K562 (cell line): Measurements from ENCODE around the gene KLHL22. TPM values are rescaled to one million over a fixed set of nuclear protein-coding genes. Genes with fewer than 3 reads are reported as not detected.

Experiments
- ARNT ChIP-seq, 2 experiments: fragments of 450-650 bp; IDR thresholded peaks; 2 replicates each; pipeline ENCODE4 v1.6.1; 2016; ENCODE audit warnings: mild to moderate bottlenecking in 1 of 2
- ASH1L ChIP-seq: fragments of 450-650 bp; IDR thresholded peaks from 2 replicates; pipeline ENCODE4 v1.6.1; 2018; ENCODE audit warnings: borderline replicate concordance, mild to moderate bottlenecking, low read depth; ENCODE audit not compliant: partially characterized antibody
- ELF2 ChIP-seq: fragments of 250-450 bp; sonication (Bioruptor Pico); IDR thresholded peaks from 2 replicates; pipeline ENCODE4 v1.5.0; 2021; ENCODE audit warnings: mild to moderate bottlenecking
- HDAC8 ChIP-seq: fragments of 450-650 bp; IDR thresholded peaks from 2 replicates; pipeline ENCODE4 v1.6.1; 2016; ENCODE audit warnings: mild to moderate bottlenecking, missing genetic modification characterization, moderate library complexity, missing compliant biosample characterization
- POLR2AphosphoS2 ChIP-seq: IDR thresholded peaks from 2 replicates; pipeline ENCODE4 v1.6.1; 2012; ENCODE audit warnings: low read length, improper control_type of control experiment
- PPARD ChIP-seq: fragments of 250-450 bp; sonication (Bioruptor Pico); IDR thresholded peaks from 2 replicates; pipeline ENCODE4 v1.8.0; 2022; ENCODE audit warnings: inconsistent platforms, mild to moderate bottlenecking, moderate library complexity
- RBM17 ChIP-seq: fragments of 200-400 bp; formaldehyde crosslinking; IDR thresholded peaks from 2 replicates; pipeline ENCODE4 v1.6.1; 2017; ENCODE audit warnings: low read depth, mild to moderate bottlenecking, low read length, borderline replicate concordance
- RNF2 ChIP-seq: sonication (generic); IDR thresholded peaks from 2 replicates; pipeline ENCODE4 v1.6.1; 2016
- SETDB1 ChIP-seq: IDR thresholded peaks from one replicate; pipeline ENCODE4 v1.6.1; 2012; ENCODE audit warnings: low read length, control low read depth, inconsistent platforms
- SIRT6 ChIP-seq: IDR thresholded peaks from one replicate; pipeline ENCODE4 v1.6.1; 2012; ENCODE audit warnings: low read depth, mild to moderate bottlenecking, control low read depth, inconsistent platforms, low read length, moderate library complexity
- SRSF9 ChIP-seq: fragments of 200-400 bp; formaldehyde crosslinking; IDR thresholded peaks from 2 replicates; pipeline ENCODE4 v1.6.1; 2017; ENCODE audit warnings: low read depth, low read length, borderline replicate concordance
- ZBTB2 ChIP-seq: fragments of 450-650 bp; IDR thresholded peaks from 2 replicates; pipeline ENCODE4 v1.6.1; 2016; ENCODE audit warnings: antibody characterized with exemption
- ZFP1 ChIP-seq: fragments of 450-650 bp; formaldehyde crosslinking; IDR thresholded peaks from 2 replicates; pipeline ENCODE4 v1.4.0; 2020; ENCODE audit warnings: mild to moderate bottlenecking, mixed read lengths
- polyA plus RNA-seq, 8 experiments: library from polyadenylated mRNA; depleted of rRNA in 4 of 8; stranded (reverse) in 5 of 8; unstranded in 3 of 8; fragments of >200 nt; fragmentation: Nextera tagmentation in 2 of 8; fragmentation: Illumina TruSeq in 1 of 8; extraction: Ambion mirVana in 2 of 8; extraction: Trizol in 1 of 8; gene quantifications; 2 replicates each; pipeline versions ENCODE4 v1.2.1 to v1.2.3, GENCODE V29; 2011 to 2014; ENCODE audit warnings: inconsistent platforms in 1 of 8, missing spikeins in 1 of 8
- total RNA-seq, 7 experiments: library from RNA; depleted of rRNA in 6 of 7; stranded (reverse); fragments of >200 nt in 6 of 7; fragmentation: Illumina TruSeq in 2 of 7; extraction: Trizol in 2 of 7; gene quantifications; 2 replicates each; pipeline versions ENCODE4 v1.2.1 to v1.2.3, GENCODE V29; 2011 to 2021; ENCODE audit warnings: low replicate concordance in 1 of 7
- TF ChIP-seq, protein P1 (sequence below): fragments of 250-450 bp; sonication (Bioruptor Pico); IDR thresholded peaks from 2 replicates; pipeline ENCODE4 v1.4.0; 2020; ENCODE audit warnings: borderline replicate concordance
- TF ChIP-seq, protein P2 (sequence below), 2 experiments: fragments of 450-650 bp in 1 of 2; sonication (generic) in 1 of 2; formaldehyde crosslinking in 1 of 2; IDR thresholded peaks; 2 replicates each; pipeline versions ENCODE4 v1.7.1 to v1.9.0; 2016 to 2022; ENCODE audit warnings: inconsistent platforms in 1 of 2, mild to moderate bottlenecking in 1 of 2, missing genetic modification reagents in 1 of 2

KLHL22 gene
- total and polyA plus RNA-seq, 9 of the 15 experiments (the other 6 are each of a cell fraction or from before 2014, with no cell fraction given), result 1.3 to 25.6 (median 15.2) TPM

- TF ChIP-seq, protein P1, sequence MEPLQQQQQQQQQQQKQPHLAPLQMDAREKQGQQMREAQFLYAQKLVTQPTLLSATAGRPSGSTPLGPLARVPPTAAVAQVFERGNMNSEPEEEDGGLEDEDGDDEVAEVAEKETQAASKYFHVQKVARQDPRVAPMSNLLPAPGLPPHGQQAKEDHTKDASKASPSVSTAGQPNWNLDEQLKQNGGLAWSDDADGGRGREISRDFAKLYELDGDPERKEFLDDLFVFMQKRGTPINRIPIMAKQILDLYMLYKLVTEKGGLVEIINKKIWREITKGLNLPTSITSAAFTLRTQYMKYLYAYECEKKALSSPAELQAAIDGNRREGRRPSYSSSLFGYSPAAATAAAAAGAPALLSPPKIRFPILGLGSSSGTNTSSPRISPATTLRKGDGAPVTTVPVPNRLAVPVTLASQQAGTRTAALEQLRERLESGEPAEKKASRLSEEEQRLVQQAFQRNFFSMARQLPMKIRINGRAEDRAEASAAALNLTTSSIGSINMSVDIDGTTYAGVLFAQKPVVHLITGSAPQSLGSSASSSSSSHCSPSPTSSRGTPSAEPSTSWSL (CRISPR knock-in tag), result peak; percentile 92
- TF ChIP-seq RNF2 (no peak), SRSF9 (no peak), ASH1L (no peak), ZFP1 (CRISPR knock-in tag) (no peak), ARNT (IDR thresholded peaks at IDR 0.05) (no peak), PPARD (CRISPR knock-in tag) (no peak), POLR2AphosphoS2 (no peak), SIRT6 (no peak), ZBTB2 (peak; percentile 71; the same call in 1 of the 2 replicates), ELF2 (CRISPR knock-in tag) (no peak), RBM17 (no peak), HDAC8 (tag) (peak; percentile 59; the same call in 1 of the 2 replicates), SETDB1 (no peak)
- TF ChIP-seq, protein P2, sequence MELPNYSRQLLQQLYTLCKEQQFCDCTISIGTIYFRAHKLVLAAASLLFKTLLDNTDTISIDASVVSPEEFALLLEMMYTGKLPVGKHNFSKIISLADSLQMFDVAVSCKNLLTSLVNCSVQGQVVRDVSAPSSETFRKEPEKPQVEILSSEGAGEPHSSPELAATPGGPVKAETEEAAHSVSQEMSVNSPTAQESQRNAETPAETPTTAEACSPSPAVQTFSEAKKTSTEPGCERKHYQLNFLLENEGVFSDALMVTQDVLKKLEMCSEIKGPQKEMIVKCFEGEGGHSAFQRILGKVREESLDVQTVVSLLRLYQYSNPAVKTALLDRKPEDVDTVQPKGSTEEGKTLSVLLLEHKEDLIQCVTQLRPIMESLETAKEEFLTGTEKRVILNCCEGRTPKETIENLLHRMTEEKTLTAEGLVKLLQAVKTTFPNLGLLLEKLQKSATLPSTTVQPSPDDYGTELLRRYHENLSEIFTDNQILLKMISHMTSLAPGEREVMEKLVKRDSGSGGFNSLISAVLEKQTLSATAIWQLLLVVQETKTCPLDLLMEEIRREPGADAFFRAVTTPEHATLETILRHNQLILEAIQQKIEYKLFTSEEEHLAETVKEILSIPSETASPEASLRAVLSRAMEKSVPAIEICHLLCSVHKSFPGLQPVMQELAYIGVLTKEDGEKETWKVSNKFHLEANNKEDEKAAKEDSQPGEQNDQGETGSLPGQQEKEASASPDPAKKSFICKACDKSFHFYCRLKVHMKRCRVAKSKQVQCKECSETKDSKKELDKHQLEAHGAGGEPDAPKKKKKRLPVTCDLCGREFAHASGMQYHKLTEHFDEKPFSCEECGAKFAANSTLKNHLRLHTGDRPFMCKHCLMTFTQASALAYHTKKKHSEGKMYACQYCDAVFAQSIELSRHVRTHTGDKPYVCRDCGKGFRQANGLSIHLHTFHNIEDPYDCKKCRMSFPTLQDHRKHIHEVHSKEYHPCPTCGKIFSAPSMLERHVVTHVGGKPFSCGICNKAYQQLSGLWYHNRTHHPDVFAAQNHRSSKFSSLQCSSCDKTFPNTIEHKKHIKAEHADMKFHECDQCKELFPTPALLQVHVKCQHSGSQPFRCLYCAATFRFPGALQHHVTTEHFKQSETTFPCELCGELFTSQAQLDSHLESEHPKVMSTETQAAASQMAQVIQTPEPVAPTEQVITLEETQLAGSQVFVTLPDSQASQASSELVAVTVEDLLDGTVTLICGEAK (IDR thresholded peaks at IDR 0.05), result peak; percentile 53; the same call in 1 of the 2 replicates
- TF ChIP-seq, protein P2 (CRISPR knock-in tag; IDR thresholded peaks at IDR 0.05), result 0 out of 2 replicates have a peak, but pooled peaks have one; percentile 26
These were observed 66.1 kb downstream of the KLHL22 start (continued) for GRCh38 chr22:20429254-20430100.
